GM18502 (cell line): ENCODE measurements around the gene HIPK3.

Experiments
- ATAC-seq: cut with Tn5 transposase; IDR thresholded peaks from one replicate; pipeline ENCODE4 v1.9.1; 2021; ENCODE audit warnings: mild to moderate bottlenecking; ENCODE audit not compliant: unreplicated experiment, poor library complexity

The HIPK3 gene

GRCh38 chr11:33387581-33387980 lies 130.4 kb downstream of the HIPK3 start:
- peak; percentile 36 for ATAC-seq

- ATAC-seq, result peak; percentile 55
These were observed 130.8 kb downstream of the HIPK3 start for GRCh38 chr11:33387996-33388395.

GRCh38 chr11:33388793-33389525 lies 131.8 kb downstream of the HIPK3 start:
- ATAC-seq, result no peak

- peak; percentile 69 for ATAC-seq
These were observed 132.5 kb downstream of the HIPK3 start for GRCh38 chr11:33389635-33390034.

GRCh38 chr11:33390944-33391892 lies 134.0 kb downstream of the HIPK3 start:
- no peak for ATAC-seq

- ATAC-seq, result no peak
These were observed 134.7 kb downstream of the HIPK3 start for GRCh38 chr11:33391893-33392251.

- ATAC-seq, result no peak
These were observed 137.4 kb downstream of the HIPK3 start for GRCh38 chr11:33394431-33395109.

- no peak for ATAC-seq
These were observed 139.2 kb downstream of the HIPK3 start for GRCh38 chr11:33396361-33396760.

GRCh38 chr11:33399421-33399820 lies 142.2 kb downstream of the HIPK3 start:
- no peak for ATAC-seq

- no peak for ATAC-seq
These were observed 144.9 kb downstream of the HIPK3 start for GRCh38 chr11:33402066-33402465.

GRCh38 chr11:33403344-33403743 lies 146.2 kb downstream of the HIPK3 start:
- no peak for ATAC-seq

- ATAC-seq, result no peak
These were observed 148.8 kb downstream of the HIPK3 start for GRCh38 chr11:33405834-33406602.
